Iris pigment epithelial cell (primary cell): ENCODE data around the gene TNFAIP3.
A peak's percentile ranks its signal among the peaks of the same experiment; 100 is the strongest.

ENCODE experiments used
- DNase-seq: peaks from one replicate; pipeline ENCODE4 v3.0.0-alpha.2; 2011; ENCODE audit warnings: low read depth

Gene TNFAIP3

GRCh38 chr6:137863091-137863797 is 3.8 kb upstream of the TNFAIP3 start:
- peak; percentile 66 for DNase-seq

- DNase-seq, result no peak
These were observed 2.1 kb upstream of the TNFAIP3 start for GRCh38 chr6:137864812-137865508.

DNA sequence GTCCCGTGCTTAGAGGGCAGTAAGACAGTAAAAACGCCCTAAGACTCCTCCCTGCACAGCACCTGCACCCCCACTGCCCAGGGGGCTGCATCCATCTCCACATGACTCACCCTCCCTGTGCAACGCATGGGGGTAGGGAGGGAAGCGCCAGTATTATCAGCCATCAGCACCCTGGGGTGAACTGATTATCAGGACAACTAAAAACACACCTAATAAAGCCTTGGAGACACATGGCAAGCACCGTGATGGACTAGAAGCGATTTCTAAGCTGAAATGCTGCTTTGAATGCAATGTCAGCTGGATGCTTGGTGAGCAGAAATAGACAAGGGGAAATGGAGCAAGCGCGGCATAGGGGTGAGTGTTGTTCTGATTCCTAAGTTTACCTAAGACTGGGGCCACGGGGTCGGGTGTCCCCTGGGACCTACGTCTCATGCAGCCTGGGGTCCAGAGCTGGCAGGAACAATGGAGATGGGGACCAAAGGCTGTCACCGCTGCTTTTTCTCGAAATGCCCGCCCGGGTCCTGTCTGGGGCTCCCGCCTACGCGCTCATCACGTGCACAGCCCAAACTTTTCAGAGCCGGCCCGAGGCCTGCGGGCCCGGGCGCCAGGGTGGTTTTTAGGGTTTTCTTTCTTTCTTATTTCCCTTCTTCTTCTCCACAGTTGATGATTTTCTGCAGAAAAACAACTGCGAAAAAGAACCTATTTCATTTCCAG is 702 bp upstream of the TNFAIP3 start:
- DNase-seq, result no peak

GRCh38 chr6:137867685-137868509 is 838 bp downstream of the TNFAIP3 start:
- no peak for DNase-seq

DNA sequence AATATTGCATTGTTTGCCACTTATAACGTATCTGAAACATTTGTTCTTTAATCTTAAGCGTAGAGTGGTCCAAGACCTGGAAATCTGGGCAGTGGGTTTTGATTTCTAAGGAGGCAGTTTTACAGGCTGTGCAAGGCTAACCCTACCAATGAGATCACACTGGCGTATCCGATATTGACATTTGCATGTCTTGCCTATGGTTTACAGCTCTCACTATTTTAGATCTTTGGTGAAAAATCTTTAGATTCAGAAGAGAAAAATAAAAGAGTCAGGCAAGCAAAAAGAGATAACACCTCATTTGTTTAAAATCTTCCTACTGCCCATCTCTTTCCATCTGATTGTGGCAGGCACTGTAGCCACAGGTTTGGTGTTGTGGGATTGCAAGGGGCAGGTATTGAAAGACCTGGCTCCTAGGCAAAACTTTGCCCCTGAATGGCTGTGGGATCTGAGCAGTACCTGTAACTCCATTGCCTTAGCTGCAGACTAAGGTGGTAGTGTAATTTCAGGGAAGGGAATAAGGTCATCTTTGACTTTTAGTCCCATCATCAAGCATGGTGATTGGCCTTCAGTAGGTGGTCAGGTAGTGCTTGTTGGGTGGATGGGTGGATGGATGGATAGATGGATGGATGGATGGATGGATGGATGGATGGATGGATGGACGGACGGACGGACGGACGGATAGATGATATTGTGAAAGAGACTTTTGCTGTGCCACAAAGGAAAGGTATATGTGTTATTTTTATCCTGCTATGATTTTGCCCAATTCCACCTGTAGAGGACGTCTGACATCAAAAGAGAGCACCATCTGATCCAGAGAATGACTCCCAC is 1.9 kb downstream of the TNFAIP3 start:
- no peak for DNase-seq

DNA sequence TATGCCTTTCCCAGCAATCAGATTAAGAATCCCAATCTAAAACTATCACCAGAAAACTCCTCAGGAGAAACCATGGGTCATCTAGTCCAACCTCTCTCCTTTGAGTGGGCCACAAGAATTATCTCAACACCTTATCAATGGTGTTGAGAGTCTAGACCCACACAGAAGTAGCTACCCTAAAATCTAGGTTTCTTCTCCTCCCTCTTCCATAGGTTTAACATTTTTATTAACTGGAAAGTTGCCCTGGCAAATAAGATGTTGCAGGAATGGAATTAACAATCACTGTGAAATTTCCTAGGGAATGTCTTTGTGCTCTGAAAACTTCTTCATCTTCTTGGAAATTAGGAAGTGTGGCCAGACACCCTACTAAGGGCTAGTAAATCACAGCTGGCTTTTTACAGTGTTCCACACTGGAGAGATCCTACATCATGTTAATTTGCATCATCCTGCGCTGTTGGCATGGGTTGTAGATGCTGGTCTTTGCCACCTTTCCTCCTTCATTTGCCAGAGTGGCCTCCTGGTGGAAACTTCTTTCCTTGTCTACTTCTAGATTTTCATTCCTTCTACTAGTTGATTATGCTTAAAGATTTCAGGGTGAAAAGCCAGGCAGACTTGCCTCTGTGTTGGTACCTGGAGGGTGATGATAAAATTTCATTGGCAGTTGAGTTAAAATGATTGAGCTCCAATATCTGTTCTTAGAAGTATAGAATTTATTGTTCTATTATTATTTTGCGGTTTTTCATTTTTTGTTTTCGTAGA is 2.7 kb downstream of the TNFAIP3 start:
- no peak for DNase-seq

DNA sequence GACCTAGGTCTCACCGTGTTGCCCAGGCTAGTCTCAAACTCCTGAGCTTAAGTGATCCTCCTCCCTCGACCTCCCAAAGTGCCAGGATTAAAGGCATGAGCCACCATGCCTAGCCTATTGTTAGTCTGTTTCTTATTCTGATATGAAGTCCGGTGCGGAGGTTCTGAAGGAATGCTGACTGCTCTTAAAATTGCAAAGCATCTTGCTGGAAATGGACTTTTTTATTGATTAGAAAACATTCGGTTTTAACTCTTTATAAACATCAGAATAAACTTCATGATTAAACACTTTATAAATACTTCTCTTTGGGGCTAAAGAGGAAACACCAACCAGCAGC is 3.2 kb downstream of the TNFAIP3 start:
- DNase-seq, result no peak

DNA sequence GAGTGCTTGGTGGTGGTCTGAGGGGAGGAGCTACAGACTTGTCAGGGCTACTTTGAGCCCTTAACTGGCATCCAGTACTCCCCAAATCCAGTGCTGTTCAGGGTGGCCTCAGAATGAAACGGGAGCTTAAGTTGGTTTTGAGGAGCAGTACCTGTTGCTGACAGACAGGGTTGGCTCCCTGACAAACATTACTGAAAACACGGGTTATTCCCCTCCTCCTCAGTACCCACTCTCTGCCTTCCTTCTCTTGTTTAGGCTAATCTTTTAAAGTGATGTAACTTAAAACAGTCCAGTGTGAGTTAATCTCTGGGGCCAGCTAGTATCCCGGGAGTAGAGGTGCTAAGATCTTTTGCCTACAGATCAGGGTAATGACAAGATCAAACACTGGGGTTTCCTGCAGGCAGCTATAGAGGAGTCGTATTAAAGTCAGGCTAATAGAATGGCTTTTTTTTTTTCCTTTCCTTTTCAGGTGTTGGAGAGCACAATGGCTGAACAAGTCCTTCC is 3.7 kb downstream of the TNFAIP3 start:
- no peak for DNase-seq

DNA sequence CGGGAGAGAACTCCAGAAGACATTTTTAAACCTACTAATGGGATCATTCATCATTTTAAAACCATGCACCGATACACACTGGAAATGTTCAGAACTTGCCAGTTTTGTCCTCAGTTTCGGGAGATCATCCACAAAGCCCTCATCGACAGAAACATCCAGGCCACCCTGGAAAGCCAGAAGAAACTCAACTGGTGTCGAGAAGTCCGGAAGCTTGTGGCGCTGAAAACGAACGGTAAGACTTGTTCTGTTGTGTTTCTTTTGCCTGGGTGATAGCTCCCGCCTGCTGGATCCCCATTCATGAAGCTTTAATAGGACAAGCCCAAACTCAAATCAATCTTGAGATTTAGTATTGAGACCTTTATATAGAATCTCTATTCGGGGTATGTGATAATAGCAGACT is 4.2 kb downstream of the TNFAIP3 start:
- DNase-seq, result no peak

DNA sequence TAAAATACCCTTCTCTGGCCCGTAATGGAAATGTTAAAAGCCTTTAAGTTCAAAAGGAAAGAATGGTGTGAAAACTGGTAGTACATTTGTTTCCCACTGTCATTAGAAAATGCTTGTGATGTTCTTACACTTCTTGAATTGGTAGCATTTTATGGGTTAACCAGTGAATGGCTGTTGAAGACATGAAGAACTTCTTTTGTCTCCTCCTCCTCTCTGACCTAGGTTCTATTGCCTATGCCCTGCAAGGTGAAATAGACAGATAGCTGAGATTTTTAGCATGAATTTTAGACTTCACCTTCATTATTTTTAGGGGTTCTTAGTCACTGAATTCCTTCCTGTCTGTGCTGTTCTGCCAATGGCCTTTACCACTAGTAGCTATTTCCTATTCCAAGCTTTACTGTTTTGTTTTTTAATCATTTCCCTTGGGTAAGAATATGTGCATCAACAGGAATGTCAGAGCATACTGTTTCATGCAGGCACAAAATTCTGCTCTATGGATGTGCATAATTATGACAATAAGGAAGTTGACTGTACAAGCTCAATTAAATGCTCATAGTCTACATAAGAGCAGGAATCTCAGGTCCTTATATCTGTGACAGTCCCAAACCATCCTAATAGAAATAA is 4.9 kb downstream of the TNFAIP3 start:
- no peak for DNase-seq

DNA sequence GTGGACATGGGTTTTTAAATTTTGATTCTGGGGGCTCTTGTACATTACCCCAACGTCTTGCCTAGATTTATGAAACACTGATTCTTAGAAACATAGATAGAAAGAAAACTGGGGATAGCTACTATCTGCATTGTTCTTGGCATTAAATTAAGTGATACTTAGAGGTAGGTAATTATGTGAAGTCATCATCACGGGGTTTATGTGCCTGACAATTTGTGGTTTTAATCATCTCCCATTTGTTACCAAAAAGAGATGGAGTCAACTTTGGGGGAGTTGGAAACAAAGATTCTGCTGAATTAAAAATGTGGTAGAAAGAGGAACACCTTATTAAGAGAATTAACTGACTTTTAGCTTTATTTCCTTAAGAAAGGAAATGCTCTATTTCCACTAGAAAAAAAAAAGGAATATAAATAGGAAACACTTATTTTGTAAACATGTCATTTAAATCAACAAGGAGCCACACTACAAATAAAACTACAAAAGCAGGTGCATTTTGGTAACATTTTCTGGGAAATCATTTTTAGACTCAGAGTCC is 5.6 kb downstream of the TNFAIP3 start:
- no peak for DNase-seq

GRCh38 chr6:137873273-137873762 is 6.3 kb downstream of the TNFAIP3 start:
- peak; percentile 95 for DNase-seq

DNA sequence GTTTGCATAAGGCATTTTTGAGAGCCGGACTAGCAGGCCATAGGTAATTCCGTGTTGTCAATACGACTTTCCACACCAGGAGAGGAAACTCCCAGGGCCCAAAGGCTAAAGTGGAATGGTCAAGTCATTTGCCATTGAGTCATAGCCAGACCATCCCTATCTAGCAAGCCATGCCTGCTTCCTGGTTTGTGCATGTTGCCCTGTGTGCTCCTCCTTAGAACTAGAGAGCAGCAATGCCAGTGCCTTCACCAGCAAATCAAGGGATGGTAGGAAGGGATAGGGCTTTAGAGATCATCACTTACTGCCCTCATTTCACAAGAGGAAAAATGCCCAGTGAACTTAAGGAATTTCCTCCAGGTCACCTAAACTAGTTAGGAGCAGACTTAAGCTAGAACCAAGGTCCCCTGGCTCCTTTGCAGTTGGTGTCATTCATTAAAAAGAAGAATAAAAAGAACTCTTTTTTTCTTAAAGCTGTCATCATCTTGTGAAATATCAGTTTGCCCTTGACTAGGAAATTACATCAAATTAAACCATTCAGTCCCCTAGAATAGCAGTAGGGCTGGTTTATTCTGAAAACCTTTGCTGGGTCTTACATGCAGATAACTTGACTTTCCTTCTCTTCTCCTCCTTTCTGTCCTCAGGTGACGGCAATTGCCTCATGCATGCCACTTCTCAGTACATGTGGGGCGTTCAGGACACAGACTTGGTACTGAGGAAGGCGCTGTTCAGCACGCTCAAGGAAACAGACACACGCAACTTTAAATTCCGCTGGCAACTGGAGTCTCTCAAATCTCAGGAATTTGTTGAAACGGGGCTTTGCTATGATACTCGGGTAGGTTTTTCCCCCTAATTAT is 7.4 kb downstream of the TNFAIP3 start:
- DNase-seq, result peak; percentile 45

- no peak for DNase-seq
These were observed 8.0 kb downstream of the TNFAIP3 start for GRCh38 chr6:137875058-137875520.

DNA sequence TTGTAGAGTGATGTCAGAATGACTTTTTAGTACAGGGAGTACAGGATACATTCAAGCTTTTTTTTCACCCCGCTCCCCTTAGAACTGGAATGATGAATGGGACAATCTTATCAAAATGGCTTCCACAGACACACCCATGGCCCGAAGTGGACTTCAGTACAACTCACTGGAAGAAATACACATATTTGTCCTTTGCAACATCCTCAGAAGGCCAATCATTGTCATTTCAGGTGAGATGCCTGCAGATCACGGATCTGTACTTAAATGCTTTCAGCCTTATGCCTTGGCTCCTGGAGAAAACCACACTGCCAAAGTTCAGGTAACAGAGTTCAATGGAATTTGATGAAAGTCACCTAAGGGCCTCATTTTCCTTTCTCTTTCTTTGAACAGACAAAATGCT is 8.5 kb downstream of the TNFAIP3 start:
- no peak for DNase-seq

GRCh38 chr6:137876547-137876946 is 9.5 kb downstream of the TNFAIP3 start:
- no peak for DNase-seq

DNA sequence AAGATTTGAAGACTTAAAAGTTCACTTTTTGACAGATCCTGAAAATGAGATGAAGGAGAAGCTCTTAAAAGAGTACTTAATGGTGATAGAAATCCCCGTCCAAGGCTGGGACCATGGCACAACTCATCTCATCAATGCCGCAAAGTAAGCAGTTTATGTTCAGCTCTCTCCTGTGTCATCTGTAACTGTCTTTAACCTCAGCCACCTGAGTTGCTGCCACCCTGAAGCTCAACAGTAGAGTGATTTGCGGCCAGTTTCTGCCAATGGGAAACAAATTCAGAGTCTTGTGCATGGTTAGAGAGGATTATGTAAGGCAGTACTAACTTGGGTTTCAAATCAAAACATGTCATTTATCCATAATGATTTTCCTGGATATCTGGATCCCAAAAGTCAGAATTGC is 10.1 kb downstream of the TNFAIP3 start:
- no peak for DNase-seq

DNA sequence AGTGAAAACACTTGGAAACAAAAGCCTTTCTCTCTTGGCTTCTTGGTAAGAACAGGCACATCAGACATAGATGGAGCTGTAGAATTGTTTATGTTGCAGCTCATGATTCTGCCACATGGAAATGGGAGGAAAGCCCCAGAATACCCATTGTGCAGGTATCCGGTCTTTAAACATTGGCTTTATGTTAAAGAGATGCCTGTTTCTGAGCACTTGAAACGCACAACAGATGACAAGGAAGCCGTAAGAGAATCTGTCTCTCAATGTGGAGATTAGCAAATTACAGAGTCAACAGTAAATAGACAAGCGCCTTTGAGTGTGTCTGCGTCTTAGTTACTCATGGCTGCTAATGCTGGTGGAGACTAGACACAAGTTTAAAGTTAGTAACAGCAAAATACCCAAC is 10.5 kb downstream of the TNFAIP3 start:
- no peak for DNase-seq

GRCh38 chr6:137878029-137878428 is 11.0 kb downstream of the TNFAIP3 start:
- DNase-seq, result peak; percentile 32
